HepG2 (cell line): ENCODE measurements around the gene ZMYM3. TPM values are rescaled to one million over a fixed set of nuclear protein-coding genes. Genes with fewer than 3 reads are reported as not detected.
A peak's percentile ranks its signal among the peaks of the same experiment; 100 is the strongest.

ENCODE experiments used
- CREBL2 ChIP-seq: sonication (generic); formaldehyde crosslinking; IDR thresholded peaks from 2 replicates; pipeline ENCODE4 v1.8.1; 2023; ENCODE audit warnings: missing genetic modification reagents, mild to moderate bottlenecking, borderline replicate concordance
- DBP ChIP-seq: sonication (generic); formaldehyde crosslinking; IDR thresholded peaks from 2 replicates; pipeline ENCODE4 v1.4.0; 2020; ENCODE audit warnings: missing genetic modification reagents; ENCODE audit errors: not compliant biosample characterization
- DPF2 ChIP-seq: sonication (generic); formaldehyde crosslinking; IDR thresholded peaks from 2 replicates; pipeline ENCODE4 v1.4.0; 2020; ENCODE audit warnings: mild to moderate bottlenecking, low read depth, missing genetic modification reagents, borderline replicate concordance
- EED ChIP-seq: sonication (generic); formaldehyde crosslinking; IDR thresholded peaks from 2 replicates; pipeline ENCODE4 v1.5.0; 2020; ENCODE audit warnings: mild to moderate bottlenecking, missing genetic modification reagents
- GMEB1 ChIP-seq: sonication (generic); formaldehyde crosslinking; IDR thresholded peaks from 2 replicates; pipeline ENCODE4 v1.5.1; 2020; ENCODE audit warnings: missing genetic modification reagents, mild to moderate bottlenecking, borderline replicate concordance
- KAT8 ChIP-seq: IDR thresholded peaks from 2 replicates; pipeline ENCODE4 v1.6.1; 2016; ENCODE audit warnings: missing genetic modification reagents, missing compliant biosample characterization
- KLF13 ChIP-seq: sonication (generic); formaldehyde crosslinking; IDR thresholded peaks from 2 replicates; pipeline ENCODE4 v1.4.0; 2020; ENCODE audit warnings: mild to moderate bottlenecking, missing genetic modification reagents
- NFIB ChIP-seq: sonication (generic); formaldehyde crosslinking; IDR thresholded peaks from 2 replicates; pipeline ENCODE4 v1.9.0; 2021; ENCODE audit warnings: missing genetic modification reagents, mild to moderate bottlenecking, borderline replicate concordance
- POLR2AphosphoS2 ChIP-seq: IDR thresholded peaks from 2 replicates; pipeline ENCODE4 v1.6.1; 2011; ENCODE audit warnings: low read depth, low read length, improper control_type of control experiment
- RAD51 ChIP-seq: fragments of 450-650 bp; IDR thresholded peaks from 2 replicates; pipeline ENCODE4 v1.6.1; 2016; ENCODE audit warnings: borderline replicate concordance
- RFXANK ChIP-seq: IDR thresholded peaks from 2 replicates; pipeline ENCODE4 v1.6.1; 2016
- SAFB2 ChIP-seq: sonication (generic); formaldehyde crosslinking; IDR thresholded peaks from 2 replicates; pipeline ENCODE4 v1.5.1; 2020; ENCODE audit warnings: missing genetic modification reagents, low read depth, mild to moderate bottlenecking, borderline replicate concordance
- SALL1 ChIP-seq: sonication (generic); formaldehyde crosslinking; IDR thresholded peaks from 2 replicates; pipeline ENCODE4 v1.8.0; 2022; ENCODE audit warnings: mild to moderate bottlenecking, missing genetic modification reagents
- TEAD3 ChIP-seq: optimal IDR thresholded peaks from 2 replicates; pipeline ENCODE3; 2016; ENCODE audit warnings: borderline replicate concordance
- ZNF12 ChIP-seq: sonication (generic); formaldehyde crosslinking; IDR thresholded peaks from 2 replicates; pipeline ENCODE4 v1.5.0; 2020; ENCODE audit warnings: missing genetic modification reagents
- ZNF124 ChIP-seq: sonication (generic); formaldehyde crosslinking; IDR thresholded peaks from 2 replicates; pipeline ENCODE4 v1.4.0; 2020; ENCODE audit warnings: missing genetic modification reagents
- ZNF17 ChIP-seq: sonication (generic); formaldehyde crosslinking; IDR thresholded peaks from 2 replicates; pipeline ENCODE4 v1.5.0; 2020; ENCODE audit warnings: mild to moderate bottlenecking, missing genetic modification reagents
- ZNF180 ChIP-seq: sonication (generic); formaldehyde crosslinking; IDR thresholded peaks from 2 replicates; pipeline ENCODE4 v1.4.0; 2020; ENCODE audit warnings: low read depth, missing genetic modification reagents, borderline replicate concordance
- ZNF337 ChIP-seq: sonication (generic); formaldehyde crosslinking; IDR thresholded peaks from 2 replicates; pipeline ENCODE4 v1.5.1; 2020; ENCODE audit warnings: missing genetic modification reagents, low read depth, mild to moderate bottlenecking, borderline replicate concordance
- ZNF432 ChIP-seq: sonication (generic); formaldehyde crosslinking; IDR thresholded peaks from 2 replicates; pipeline ENCODE4 v1.5.0; 2020; ENCODE audit warnings: missing genetic modification reagents, mild to moderate bottlenecking, borderline replicate concordance
- ZNF720 ChIP-seq: sonication (generic); formaldehyde crosslinking; IDR thresholded peaks from 2 replicates; pipeline ENCODE4 v1.4.0; 2020; ENCODE audit warnings: missing genetic modification reagents
- polyA plus RNA-seq, 8 experiments: library from polyadenylated mRNA; depleted of rRNA in 3 of 8; stranded (reverse) in 7 of 8; unstranded in 1 of 8; fragments of >200 nt; fragmentation: Illumina TruSeq in 4 of 8; extraction: Trizol in 4 of 8; gene quantifications; 2 replicates each; pipeline versions ENCODE4 v1.2.1 to v1.2.3, GENCODE V29; 2011 to 2016; ENCODE audit warnings: low read depth in 4 of 8, missing spikeins in 1 of 8, mixed read lengths in 1 of 8; ENCODE audit not compliant: insufficient read depth in 1 of 8
- total RNA-seq, 5 experiments: library from RNA; depleted of rRNA; stranded (reverse); fragments of >200 nt; fragmentation: Illumina TruSeq; extraction: Trizol; gene quantifications; 2 replicates each; pipeline ENCODE4 v1.2.3, GENCODE V29; 2016; ENCODE audit warnings: low read depth in 1 of 5
- TF ChIP-seq, protein P1 (sequence below): IDR thresholded peaks from 2 replicates; pipeline ENCODE4 v1.6.1; 2016; ENCODE audit warnings: mild to moderate bottlenecking, missing biosample characterization, missing genetic modification reagents
- TF ChIP-seq, protein P2 (sequence below): sonication (generic); formaldehyde crosslinking; IDR thresholded peaks from 2 replicates; pipeline ENCODE4 v1.8.1; 2023; ENCODE audit warnings: mild to moderate bottlenecking, moderate library complexity, missing genetic modification reagents
- TF ChIP-seq, protein P3 (sequence below): sonication (generic); formaldehyde crosslinking; conservative IDR thresholded peaks from 2 replicates; pipeline ENCODE4 v1.5.0; 2020; ENCODE audit warnings: missing genetic modification reagents
- TF ChIP-seq, protein P4 (sequence below), 2 experiments: fragments of 450-650 bp in 1 of 2; sonication (generic) in 1 of 2; formaldehyde crosslinking; IDR thresholded peaks; 2 replicates each; pipeline versions ENCODE4 v1.5.0 to v1.8.0; 2020 to 2022; ENCODE audit warnings: mild to moderate bottlenecking in 1 of 2, missing genetic modification reagents in 1 of 2

ZMYM3 gene
- total and polyA plus RNA-seq, 2 of the 13 experiments (the other 11 are each of a cell fraction or from before 2014, with no cell fraction given), result 26.4 to 35.4 TPM

GRCh38 chrX:71228063-71228642 lies 25.8 kb downstream of the ZMYM3 start (continued):
- TF ChIP-seq SALL1 (CRISPR knock-in tag) (no peak), RFXANK (no peak), ZNF180 (no peak), KAT8 (CRISPR knock-in tag) (no peak), DPF2 (CRISPR knock-in tag) (no peak; the same call in 1 of the 2 replicates), ZNF337 (CRISPR knock-in tag) (no peak), SAFB2 (no peak; the same call in 1 of the 2 replicates), ZNF17 (no peak), TEAD3 (no peak), EED (CRISPR knock-in tag) (no peak), ZNF720 (no peak), KLF13 (CRISPR knock-in tag) (no peak), ZNF432 (CRISPR knock-in tag) (no peak), POLR2AphosphoS2 (no peak), GMEB1 (CRISPR knock-in tag) (no peak), ZNF12 (no peak), NFIB (CRISPR knock-in tag) (no peak), DBP (CRISPR knock-in tag) (no peak), RAD51 (no peak), CREBL2 (CRISPR knock-in tag) (no peak), ZNF124 (CRISPR knock-in tag) (0 out of 2 replicates have a peak, but pooled peaks have one; percentile 50)
- TF ChIP-seq, protein P1, sequence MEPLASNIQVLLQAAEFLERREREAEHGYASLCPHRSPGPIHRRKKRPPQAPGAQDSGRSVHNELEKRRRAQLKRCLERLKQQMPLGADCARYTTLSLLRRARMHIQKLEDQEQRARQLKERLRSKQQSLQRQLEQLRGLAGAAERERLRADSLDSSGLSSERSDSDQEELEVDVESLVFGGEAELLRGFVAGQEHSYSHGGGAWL (CRISPR knock-in tag), result no peak
- TF ChIP-seq, protein P2, sequence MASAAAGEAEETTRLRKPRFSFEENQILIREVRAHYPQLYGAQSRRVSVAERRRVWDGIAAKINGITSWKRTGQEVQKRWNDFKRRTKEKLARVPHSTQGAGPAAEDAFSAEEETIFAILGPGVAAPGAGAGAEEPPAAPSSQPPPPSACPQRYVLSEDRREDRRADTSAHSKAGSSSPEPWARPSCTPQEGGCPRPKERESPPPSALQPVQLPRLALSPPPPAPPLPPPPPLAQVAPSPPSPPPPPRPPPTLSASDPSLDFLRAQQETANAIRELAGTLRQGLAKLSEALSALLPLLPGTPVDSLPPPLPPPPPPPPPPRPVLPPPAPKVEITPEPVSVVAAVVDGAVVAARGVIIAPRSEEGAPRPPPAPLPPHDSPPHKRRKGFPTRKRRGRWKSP (CRISPR knock-in tag), result no peak
- TF ChIP-seq, protein P3, sequence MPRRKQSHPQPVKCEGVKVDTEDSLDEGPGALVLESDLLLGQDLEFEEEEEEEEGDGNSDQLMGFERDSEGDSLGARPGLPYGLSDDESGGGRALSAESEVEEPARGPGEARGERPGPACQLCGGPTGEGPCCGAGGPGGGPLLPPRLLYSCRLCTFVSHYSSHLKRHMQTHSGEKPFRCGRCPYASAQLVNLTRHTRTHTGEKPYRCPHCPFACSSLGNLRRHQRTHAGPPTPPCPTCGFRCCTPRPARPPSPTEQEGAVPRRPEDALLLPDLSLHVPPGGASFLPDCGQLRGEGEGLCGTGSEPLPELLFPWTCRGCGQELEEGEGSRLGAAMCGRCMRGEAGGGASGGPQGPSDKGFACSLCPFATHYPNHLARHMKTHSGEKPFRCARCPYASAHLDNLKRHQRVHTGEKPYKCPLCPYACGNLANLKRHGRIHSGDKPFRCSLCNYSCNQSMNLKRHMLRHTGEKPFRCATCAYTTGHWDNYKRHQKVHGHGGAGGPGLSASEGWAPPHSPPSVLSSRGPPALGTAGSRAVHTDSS (CRISPR knock-in tag), result no peak
- TF ChIP-seq, protein P4, sequence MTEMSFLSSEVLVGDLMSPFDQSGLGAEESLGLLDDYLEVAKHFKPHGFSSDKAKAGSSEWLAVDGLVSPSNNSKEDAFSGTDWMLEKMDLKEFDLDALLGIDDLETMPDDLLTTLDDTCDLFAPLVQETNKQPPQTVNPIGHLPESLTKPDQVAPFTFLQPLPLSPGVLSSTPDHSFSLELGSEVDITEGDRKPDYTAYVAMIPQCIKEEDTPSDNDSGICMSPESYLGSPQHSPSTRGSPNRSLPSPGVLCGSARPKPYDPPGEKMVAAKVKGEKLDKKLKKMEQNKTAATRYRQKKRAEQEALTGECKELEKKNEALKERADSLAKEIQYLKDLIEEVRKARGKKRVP (CRISPR knock-in tag; IDR thresholded peaks at IDR 0.05), result no peak
